Fibroblast of pulmonary artery (primary cell): ENCODE results near the gene INSR.

Experiments used
- DNase-seq: peaks from one replicate; pipeline ENCODE4 v3.0.0-alpha.2; 2010; ENCODE audit warnings: low read depth
- H3K4me3 ChIP-seq: replicated peaks from 2 replicates; pipeline ENCODE4 v1.5.1; 2011; ENCODE audit warnings: low read depth, mild to moderate bottlenecking, control low read depth, low read length, moderate library complexity
- CTCF ChIP-seq: IDR thresholded peaks from 2 replicates; pipeline ENCODE4 v1.5.1; 2011; ENCODE audit warnings: mild to moderate bottlenecking, control low read depth, low read length, inconsistent platforms; ENCODE audit errors: missing control alignments

The INSR gene

GRCh38 chr19:7117248-7117647 is 177.0 kb downstream of the INSR start:
- no peak for TF ChIP-seq CTCF
- no peak for DNase-seq

GRCh38 chr19:7115721-7116120 is 178.5 kb downstream of the INSR start:
- no peak for TF ChIP-seq CTCF
- DNase-seq, result no peak
- no peak overlapping the region for H3K4me3 ChIP-seq

More at GRCh38 chr19:7117248-7117647, 177.0 kb downstream of the INSR start:
- no peak overlapping the region for H3K4me3 ChIP-seq

- DNase-seq, result no peak
- TF ChIP-seq CTCF, result no peak
- H3K4me3 ChIP-seq, result no peak overlapping the region
Observed at GRCh38 chr19:7113233-7113632, 181.0 kb downstream of the INSR start.

GRCh38 chr19:7112675-7113074 is 181.5 kb downstream of the INSR start:
- no peak overlapping the region for H3K4me3 ChIP-seq
- no peak for TF ChIP-seq CTCF
- DNase-seq, result no peak

GRCh38 chr19:7109678-7110289 is 184.4 kb downstream of the INSR start:
- peak; percentile 18 for DNase-seq
- no peak for TF ChIP-seq CTCF
- H3K4me3 ChIP-seq, result no peak overlapping the region

- no peak for DNase-seq
- no peak for TF ChIP-seq CTCF
- H3K4me3 ChIP-seq, result no peak overlapping the region
Observed at GRCh38 chr19:7106711-7107657, 187.2 kb downstream of the INSR start.
